Coronary artery (tissue), 2 donors: ENCODE measurements around the gene UBXN10.

Experiments
- DNase-seq: peaks from one replicate; pipeline ENCODE4 v3.0.0-alpha.2; 2017; ENCODE audit warnings: low spot score
- H3K27ac ChIP-seq, 2 donors: fragments of 200-600 bp; sonication (generic); one replicate each; pipeline ENCODE4 v1.5.1; 2016 to 2019
- H3K4me3 ChIP-seq: fragments of 200-600 bp; sonication (generic); 2 replicates; pipeline ENCODE4 v1.5.1; 2016; ENCODE audit warnings: mild to moderate bottlenecking, moderate library complexity
- TF ChIP-seq, protein P1 (sequence below): fragments of 200-600 bp; sonication (generic); IDR thresholded peaks from one replicate; pipeline ENCODE4 v1.5.1; 2019; ENCODE audit warnings: antibody characterized with exemption

The UBXN10 gene

DNA sequence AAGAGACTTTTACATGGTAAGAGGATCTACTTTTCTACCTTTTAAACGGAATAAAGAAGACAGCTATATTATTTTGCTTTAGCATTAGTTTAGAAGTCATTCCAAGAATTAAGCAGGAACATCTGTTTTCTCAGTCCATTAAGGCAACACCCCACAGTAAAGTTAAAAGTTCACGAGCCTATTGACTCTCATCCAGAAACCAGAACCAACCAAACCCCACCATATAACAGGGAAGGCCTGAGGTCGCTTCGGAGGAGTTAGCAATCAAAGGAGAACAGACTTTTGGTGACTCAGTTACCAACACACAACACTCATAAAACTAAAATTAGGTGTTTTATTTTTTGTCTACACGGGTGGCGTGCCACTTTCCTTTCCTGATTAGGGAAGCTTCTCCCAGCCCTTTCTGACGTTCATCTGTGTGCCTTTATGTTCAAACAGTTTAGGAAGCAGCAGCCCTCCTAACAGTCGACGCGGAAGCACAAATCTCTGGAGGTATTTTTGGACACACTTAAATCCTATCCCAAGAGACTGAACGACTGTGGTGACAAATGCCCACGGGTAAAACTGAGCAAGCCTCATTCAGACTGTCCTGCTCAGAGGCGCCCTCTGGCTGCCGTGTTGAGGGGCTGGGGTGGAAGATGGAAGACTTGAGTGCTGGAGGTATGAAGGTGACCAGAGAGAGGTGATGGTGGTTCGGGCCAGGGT lies 9.0 kb downstream of the UBXN10 start:
- DNase-seq, result no peak
- Histone ChIP-seq H3K4me3 (peak overlapping the region; percentile 30), H3K27ac (no peak overlapping the region)
- TF ChIP-seq, protein P1, sequence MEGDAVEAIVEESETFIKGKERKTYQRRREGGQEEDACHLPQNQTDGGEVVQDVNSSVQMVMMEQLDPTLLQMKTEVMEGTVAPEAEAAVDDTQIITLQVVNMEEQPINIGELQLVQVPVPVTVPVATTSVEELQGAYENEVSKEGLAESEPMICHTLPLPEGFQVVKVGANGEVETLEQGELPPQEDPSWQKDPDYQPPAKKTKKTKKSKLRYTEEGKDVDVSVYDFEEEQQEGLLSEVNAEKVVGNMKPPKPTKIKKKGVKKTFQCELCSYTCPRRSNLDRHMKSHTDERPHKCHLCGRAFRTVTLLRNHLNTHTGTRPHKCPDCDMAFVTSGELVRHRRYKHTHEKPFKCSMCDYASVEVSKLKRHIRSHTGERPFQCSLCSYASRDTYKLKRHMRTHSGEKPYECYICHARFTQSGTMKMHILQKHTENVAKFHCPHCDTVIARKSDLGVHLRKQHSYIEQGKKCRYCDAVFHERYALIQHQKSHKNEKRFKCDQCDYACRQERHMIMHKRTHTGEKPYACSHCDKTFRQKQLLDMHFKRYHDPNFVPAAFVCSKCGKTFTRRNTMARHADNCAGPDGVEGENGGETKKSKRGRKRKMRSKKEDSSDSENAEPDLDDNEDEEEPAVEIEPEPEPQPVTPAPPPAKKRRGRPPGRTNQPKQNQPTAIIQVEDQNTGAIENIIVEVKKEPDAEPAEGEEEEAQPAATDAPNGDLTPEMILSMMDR, result peak; percentile 46

DNA sequence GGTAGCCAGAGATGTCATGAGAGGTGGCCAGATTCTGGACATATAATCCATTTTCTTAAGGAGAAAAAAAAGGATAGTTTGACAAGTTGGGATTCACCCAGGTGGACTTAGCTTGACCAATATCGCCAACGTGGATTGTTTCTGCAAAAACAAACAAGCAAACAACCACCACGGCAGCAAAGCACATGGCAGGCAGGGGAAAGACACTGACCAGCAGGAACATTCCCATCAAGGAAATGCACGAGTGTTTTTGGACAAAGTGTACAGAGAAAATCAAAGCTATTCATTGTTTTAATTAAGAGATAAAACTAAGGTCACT lies 9.5 kb downstream of the UBXN10 start:
- TF ChIP-seq, protein P1, result no peak
- DNase-seq, result no peak
- H3K4me3 ChIP-seq, result no peak overlapping the region
- no peak overlapping the region for H3K27ac ChIP-seq

GRCh38 chr1:20197329-20197791 lies 11.5 kb downstream of the UBXN10 start:
- no peak for DNase-seq
- H3K4me3 ChIP-seq, result no peak overlapping the region
- H3K27ac ChIP-seq, result no peak overlapping the region
- TF ChIP-seq, protein P1, result no peak

GRCh38 chr1:20198296-20198695 lies 12.4 kb downstream of the UBXN10 start:
- DNase-seq, result no peak
- no peak overlapping the region for H3K4me3 ChIP-seq
- no peak overlapping the region for H3K27ac ChIP-seq
- TF ChIP-seq, protein P1, result no peak

DNA sequence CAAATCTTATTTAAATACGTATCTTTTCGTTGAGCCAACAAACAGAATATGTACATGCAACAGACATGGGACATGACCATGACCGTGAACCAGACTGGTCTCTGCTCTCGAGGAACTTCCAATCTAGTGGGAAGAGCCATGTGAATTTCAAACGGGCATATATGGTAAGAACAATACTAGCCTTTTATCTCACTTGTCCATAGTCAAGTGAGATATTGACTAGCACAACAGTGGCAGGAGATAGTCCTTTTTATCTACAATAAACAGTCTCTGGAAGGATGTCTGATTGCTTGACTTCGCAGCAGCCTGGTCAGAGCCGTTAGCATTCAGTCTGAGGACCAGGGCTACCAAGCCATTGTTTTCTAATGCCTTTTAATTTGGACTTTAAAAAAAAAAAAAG lies 13.0 kb downstream of the UBXN10 start:
- TF ChIP-seq, protein P1, result no peak
- DNase-seq, result no peak
- Histone ChIP-seq H3K4me3 (no peak overlapping the region), H3K27ac (no peak overlapping the region)

- TF ChIP-seq, protein P1, result no peak
- H3K27ac ChIP-seq, result no peak overlapping the region
- no peak for DNase-seq
These were observed 13.5 kb downstream of the UBXN10 start for GRCh38 chr1:20199403-20199802.

GRCh38 chr1:20199840-20200239 lies 13.9 kb downstream of the UBXN10 start:
- no peak for DNase-seq
- Histone ChIP-seq H3K27ac (no peak overlapping the region), H3K4me3 (no peak overlapping the region)
- TF ChIP-seq, protein P1, result no peak

More at GRCh38 chr1:20199403-20199802, 13.5 kb downstream of the UBXN10 start:
- no peak overlapping the region for H3K4me3 ChIP-seq
